ENCODE results near the gene ARID5A.

The ARID5A gene

GRCh38 chr2:96549967-96550786 is 13.6 kb downstream of the ARID5A start:
- DNase-seq (ENCODE audit: low read depth in 1 of 2, low spot score in 1 of 2) = no peak
- H3K4me3 ChIP-seq (replicated peaks; ENCODE audit: insufficient read depth, low read length) = no peak overlapping the region
- H3K27ac ChIP-seq (replicated peaks) = no peak overlapping the region
- no peak for TF ChIP-seq GABPA (IDR thresholded peaks at IDR 0.05; ENCODE audit: low read depth)
- TF ChIP-seq REST (IDR thresholded peaks at IDR 0.05; ENCODE audit: insufficient replicate concordance, low read depth) = no peak
- no peak for TF ChIP-seq CTCF (IDR thresholded peaks at IDR 0.05; ENCODE audit: insufficient read depth, low read length)
- H3K27me3 ChIP-seq (ENCODE audit: insufficient read depth, poor library complexity, severe bottlenecking) = no peaks in the 10 kb centered on the region

- Histone ChIP-seq H3K27ac (replicated peaks) (no peak overlapping the region), H3K4me3 (replicated peaks; ENCODE audit: insufficient read depth, low read length) (no peak overlapping the region), H3K27me3 (ENCODE audit: insufficient read depth, poor library complexity, severe bottlenecking) (no peaks in the 10 kb centered on the region)
- TF ChIP-seq GABPA (IDR thresholded peaks at IDR 0.05; ENCODE audit: low read depth) = no peak
- no peak for TF ChIP-seq SPI1 (IDR thresholded peaks at IDR 0.05; ENCODE audit: borderline replicate concordance, low read depth)
- no peak for TF ChIP-seq CTCF (IDR thresholded peaks at IDR 0.05; ENCODE audit: insufficient read depth, low read length)
- TF ChIP-seq REST (IDR thresholded peaks at IDR 0.05; ENCODE audit: insufficient replicate concordance, low read depth) = no peak
- no peak for TF ChIP-seq POLR2AphosphoS5 (IDR thresholded peaks at IDR 0.05; ENCODE audit: low read depth)
- no peak for DNase-seq (ENCODE audit: low read depth in 1 of 2, low spot score in 1 of 2)
Measured at GRCh38 chr2:96550787-96551604, 14.4 kb downstream of the ARID5A start.

GRCh38 chr2:96551605-96552314 is 15.2 kb downstream of the ARID5A start:
- TF ChIP-seq POLR2AphosphoS5 (IDR thresholded peaks at IDR 0.05; ENCODE audit: low read depth) (no peak), SPI1 (IDR thresholded peaks at IDR 0.05; ENCODE audit: borderline replicate concordance, low read depth) (no peak), CTCF (IDR thresholded peaks at IDR 0.05; ENCODE audit: insufficient read depth, low read length) (no peak), REST (IDR thresholded peaks at IDR 0.05; ENCODE audit: insufficient replicate concordance, low read depth) (no peak), GABPA (IDR thresholded peaks at IDR 0.05; ENCODE audit: low read depth) (no peak)
- DNase-seq (ENCODE audit: low read depth in 1 of 2, low spot score in 1 of 2) = no peak
- Histone ChIP-seq H3K27me3 (ENCODE audit: insufficient read depth, poor library complexity, severe bottlenecking) (no peaks in the 10 kb centered on the region), H3K27ac (replicated peaks) (no peak overlapping the region), H3K4me3 (replicated peaks; ENCODE audit: insufficient read depth, low read length) (no peak overlapping the region)

Measured in HL-60 (cell line).